Caco-2 (cell line): ENCODE results near the gene MEA1. TPM values are rescaled to one million over a fixed set of nuclear protein-coding genes. Genes with fewer than 3 reads are reported as not detected.

Experiments
- BruUV-seq: library from RNA; stranded (reverse); fragments of 400-500 nt; replicated peaks from 2 replicates; lab custom pipeline; 2021; lab: Mats Ljungman, UMichigan
- CTCF ChIA-PET: fragments of 300-600 bp; sonication (Branson Sonifier 250); formaldehyde crosslinking; loops from one replicate; lab custom pipeline; 2022; ENCODE audit warnings: antibody characterized with exemption; lab: Charles Lee
- POLR2A ChIA-PET: fragments of 300-600 bp; sonication (Branson Sonifier 250); formaldehyde crosslinking; loops from one replicate; lab custom pipeline; 2022; ENCODE audit warnings: antibody characterized with exemption; lab: Charles Lee
- DNase-seq, 2 experiments: peaks; one replicate each; pipeline versions ENCODE4 v3.0.0 to v3.0.0-alpha.2; 2020 to 2022
- H3K27me3 ChIP-seq: replicated peaks from 2 replicates; pipeline ENCODE4 v1.6.0; 2011; ENCODE audit warnings: low read length; ENCODE audit not compliant: control insufficient read depth, insufficient read depth
- H3K36me3 ChIP-seq: 2 replicates; pipeline ENCODE4 v1.5.1; 2011; ENCODE audit warnings: low read length; ENCODE audit not compliant: control insufficient read depth, insufficient read depth
- H3K4me1 ChIP-seq: fragments of 250-450 bp; sonication (Bioruptor Pico); 2 replicates; pipeline ENCODE4 v1.5.1; 2020; ENCODE audit warnings: mild to moderate bottlenecking
- H3K4me3 ChIP-seq: 2 replicates; pipeline ENCODE4 v1.5.1; 2011; ENCODE audit warnings: low read depth, mild to moderate bottlenecking, control low read depth, low read length
- H3K9me3 ChIP-seq: fragments of 250-450 bp; sonication (Bioruptor Pico); 2 replicates; pipeline ENCODE4 v1.5.1; 2020; ENCODE audit warnings: mild to moderate bottlenecking, moderate library complexity
- H3K27ac Mint-ChIP-seq: one replicate; pipeline ENCODE4 v1.8.0; 2022; ENCODE audit warnings: mixed read lengths; ENCODE audit not compliant: unreplicated experiment
- H3K27me3 Mint-ChIP-seq: one replicate; pipeline ENCODE4 v1.8.0; 2022; ENCODE audit warnings: mixed read lengths; ENCODE audit not compliant: insufficient read depth, unreplicated experiment
- H3K36me3 Mint-ChIP-seq: one replicate; pipeline ENCODE4 v1.8.0; 2022; ENCODE audit warnings: mild to moderate bottlenecking, mixed read lengths; ENCODE audit not compliant: insufficient read depth, unreplicated experiment
- H3K4me1 Mint-ChIP-seq: one replicate; pipeline ENCODE4 v1.8.0; 2022; ENCODE audit warnings: low read depth, mixed read lengths; ENCODE audit not compliant: unreplicated experiment
- H3K4me3 Mint-ChIP-seq: one replicate; pipeline ENCODE4 v1.8.0; 2022; ENCODE audit warnings: mild to moderate bottlenecking, moderate library complexity, mixed read lengths; ENCODE audit not compliant: unreplicated experiment
- H3K9me3 Mint-ChIP-seq: one replicate; pipeline ENCODE4 v1.8.0; 2022; ENCODE audit warnings: mixed read lengths; ENCODE audit not compliant: unreplicated experiment
- intact Hi-C: fragments of 100-400 bp; cut with micrococcal nuclease; formaldehyde crosslinking; loops from one replicate; pipeline ENCODE4 v1.10.0; 2022; ENCODE audit not compliant: unreplicated experiment
- total RNA-seq: library from RNA; stranded (reverse); gene quantifications from 2 replicates; pipeline ENCODE4 v1.2.3, GENCODE V29; 2022
- TF ChIP-seq, protein P1 (sequence below), 2 experiments: fragments of 200-600 bp in 1 of 2; IDR thresholded peaks; 1 replicate in 1 of 2; 2 replicates in 1 of 2; pipeline versions ENCODE4 v1.5.1 to v1.8.0; 2011 to 2022; ENCODE audit warnings: antibody characterized with exemption in 1 of 2, control low read depth in 1 of 2, inconsistent platforms in 1 of 2, low read depth in 1 of 2, low read length in 1 of 2, mild to moderate bottlenecking in 1 of 2, moderate library complexity in 1 of 2; ENCODE audit not compliant: insufficient read depth in 1 of 2, severe bottlenecking in 1 of 2, unreplicated experiment in 1 of 2

MEA1 gene
- total RNA-seq, 1 experiment from 2014 or later = 62.3 TPM

DNA sequence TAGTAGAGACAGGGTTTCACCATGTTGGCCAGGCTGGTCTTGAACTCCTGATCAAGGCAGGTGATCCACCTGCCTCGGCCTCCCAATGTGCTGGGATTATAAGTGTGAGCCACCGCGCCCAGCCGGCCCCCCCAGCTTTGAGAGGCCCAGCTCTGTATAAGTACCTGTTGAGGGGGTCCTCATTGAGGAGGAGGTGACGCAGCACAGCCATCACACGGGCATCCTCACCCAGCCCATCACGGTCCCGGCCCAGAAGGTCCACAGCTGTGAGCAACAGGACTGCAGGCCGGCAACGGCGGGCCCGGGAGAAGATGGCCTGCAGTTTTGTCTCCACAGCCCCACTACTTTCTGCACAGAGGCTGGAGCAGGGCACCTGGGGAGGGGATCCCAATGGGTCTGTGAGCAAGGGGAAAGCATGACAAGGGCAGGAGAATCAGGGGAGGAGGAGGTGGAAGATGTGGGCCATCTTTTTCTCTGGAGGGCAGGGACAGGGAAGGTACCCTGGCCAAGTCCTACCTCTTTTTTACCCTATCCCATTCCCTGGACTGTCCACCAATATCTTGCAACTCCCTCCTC, 45.5 kb downstream of the MEA1 start:
- no peak overlapping the region for H3K27ac Mint-ChIP-seq
- BruUV-seq = no TSS peak
- ChIA-PET CTCF (no interaction called here), POLR2A (no interaction called here)
- H3K9me3 ChIP-seq = no peaks in the 10 kb centered on the region
- no peak overlapping the region for H3K4me3 ChIP-seq
- no peaks in the 10 kb centered on the region for H3K27me3 Mint-ChIP-seq
- peaks cover 4% of the 10 kb centered on the region for H3K4me1 Mint-ChIP-seq
- peaks cover 6% of the 10 kb centered on the region for H3K36me3 Mint-ChIP-seq
- no peaks in the 10 kb centered on the region for H3K27me3 ChIP-seq
- H3K9me3 Mint-ChIP-seq = no peaks in the 10 kb centered on the region
- H3K36me3 ChIP-seq = no peaks in the 10 kb centered on the region
- intact Hi-C loops = no loop called here
- TF ChIP-seq, protein P1, sequence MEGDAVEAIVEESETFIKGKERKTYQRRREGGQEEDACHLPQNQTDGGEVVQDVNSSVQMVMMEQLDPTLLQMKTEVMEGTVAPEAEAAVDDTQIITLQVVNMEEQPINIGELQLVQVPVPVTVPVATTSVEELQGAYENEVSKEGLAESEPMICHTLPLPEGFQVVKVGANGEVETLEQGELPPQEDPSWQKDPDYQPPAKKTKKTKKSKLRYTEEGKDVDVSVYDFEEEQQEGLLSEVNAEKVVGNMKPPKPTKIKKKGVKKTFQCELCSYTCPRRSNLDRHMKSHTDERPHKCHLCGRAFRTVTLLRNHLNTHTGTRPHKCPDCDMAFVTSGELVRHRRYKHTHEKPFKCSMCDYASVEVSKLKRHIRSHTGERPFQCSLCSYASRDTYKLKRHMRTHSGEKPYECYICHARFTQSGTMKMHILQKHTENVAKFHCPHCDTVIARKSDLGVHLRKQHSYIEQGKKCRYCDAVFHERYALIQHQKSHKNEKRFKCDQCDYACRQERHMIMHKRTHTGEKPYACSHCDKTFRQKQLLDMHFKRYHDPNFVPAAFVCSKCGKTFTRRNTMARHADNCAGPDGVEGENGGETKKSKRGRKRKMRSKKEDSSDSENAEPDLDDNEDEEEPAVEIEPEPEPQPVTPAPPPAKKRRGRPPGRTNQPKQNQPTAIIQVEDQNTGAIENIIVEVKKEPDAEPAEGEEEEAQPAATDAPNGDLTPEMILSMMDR (IDR thresholded peaks at IDR 0.05; ENCODE audit: insufficient read depth in 1 of 2, low read depth in 1 of 2, low read length in 1 of 2, severe bottlenecking in 1 of 2, unreplicated experiment in 1 of 2) = no peak
- DNase-seq = no peak
- H3K4me3 Mint-ChIP-seq = no peak overlapping the region
- H3K4me1 ChIP-seq = 0 out of 2 replicates have a peak, but pooled peaks cover 6% of the 10 kb centered on the region

GRCh38 chr6:42967228-42967627, 46.5 kb downstream of the MEA1 start:
- Mint-ChIP-seq H3K27ac (no peak overlapping the region), H3K27me3 (no peaks in the 10 kb centered on the region), H3K4me1 (peaks cover 4% of the 10 kb centered on the region), H3K36me3 (peaks cover 6% of the 10 kb centered on the region), H3K9me3 (no peaks in the 10 kb centered on the region), H3K4me3 (no peak overlapping the region)
- Histone ChIP-seq H3K27me3 (no peaks in the 10 kb centered on the region), H3K36me3 (no peaks in the 10 kb centered on the region), H3K4me3 (no peak overlapping the region), H3K9me3 (no peaks in the 10 kb centered on the region), H3K4me1 (0 out of 2 replicates have a peak, but pooled peaks cover 6% of the 10 kb centered on the region)
- CTCF ChIA-PET = no interaction called here
- intact Hi-C loops = no loop called here
- BruUV-seq = no TSS peak
- DNase-seq = no peak
- TF ChIP-seq, protein P1 (IDR thresholded peaks at IDR 0.05; ENCODE audit: insufficient read depth in 1 of 2, low read depth in 1 of 2, low read length in 1 of 2, severe bottlenecking in 1 of 2, unreplicated experiment in 1 of 2) = no peak
- POLR2A ChIA-PET = no interaction called here

GRCh38 chr6:42966571-42966970, 47.2 kb downstream of the MEA1 start:
- POLR2A ChIA-PET = no interaction called here
- no peak overlapping the region for H3K4me3 ChIP-seq
- 0 out of 2 replicates have a peak, but pooled peaks cover 6% of the 10 kb centered on the region for H3K4me1 ChIP-seq
- Mint-ChIP-seq H3K4me3 (no peak overlapping the region), H3K27me3 (no peaks in the 10 kb centered on the region), H3K27ac (no peak overlapping the region), H3K9me3 (no peaks in the 10 kb centered on the region), H3K4me1 (peaks cover 4% of the 10 kb centered on the region), H3K36me3 (peaks cover 5% of the 10 kb centered on the region)
- DNase-seq = no peak
- CTCF ChIA-PET = interaction anchor here (1.6 kb wide), 1 partner anchor 18 kb away, joined by 3 read pairs; the partner anchor contains the start of gene PPP2R5D
- no TSS peak for BruUV-seq
- no peaks in the 10 kb centered on the region for H3K36me3 ChIP-seq
- intact Hi-C loops = no loop called here
- no peaks in the 10 kb centered on the region for H3K27me3 ChIP-seq
- TF ChIP-seq, protein P1 (IDR thresholded peaks at IDR 0.05; ENCODE audit: insufficient read depth in 1 of 2, low read depth in 1 of 2, low read length in 1 of 2, severe bottlenecking in 1 of 2, unreplicated experiment in 1 of 2) = no peak
- H3K9me3 ChIP-seq = no peaks in the 10 kb centered on the region
